Peyer's patch (tissue), 4 donors: ENCODE measurements around the gene RNF31. TPM values are rescaled to one million over a fixed set of nuclear protein-coding genes. Genes with fewer than 3 reads are reported as not detected.

Source experiments
- DNase-seq, 3 donors: peaks; one replicate each; pipeline ENCODE4 v3.0.0-alpha.2; 2017 to 2019
- H3K27ac ChIP-seq, 4 donors: fragments of 200-600 bp; sonication (generic); one replicate each; pipeline ENCODE4 v1.5.1; 2016 to 2019
- H3K27me3 ChIP-seq, 2 donors: fragments of 200-600 bp; sonication (generic); one replicate each; pipeline ENCODE4 v1.5.1; 2019
- H3K36me3 ChIP-seq, 3 donors: fragments of 200-600 bp; sonication (generic); one replicate each; pipeline ENCODE4 v1.5.1; 2016 to 2019
- H3K4me1 ChIP-seq, 4 donors: fragments of 200-600 bp; sonication (generic); one replicate each; pipeline ENCODE4 v1.5.1; 2016 to 2019
- H3K4me3 ChIP-seq, 4 donors: fragments of 200-600 bp; sonication (generic); 1 replicate in 3 of 4; 2 replicates in 1 of 4; pipeline ENCODE4 v1.5.1; 2016 to 2019; ENCODE audit warnings: mild to moderate bottlenecking in 1 of 4
- H3K9me3 ChIP-seq, 4 donors: fragments of 200-600 bp; sonication (generic); one replicate each; pipeline ENCODE4 v1.5.1; 2016 to 2019; ENCODE audit warnings: mild to moderate bottlenecking in 1 of 4
- CTCF ChIP-seq, 6 experiments: fragments of 450-650 bp in 4 of 6; fragments of 200-600 bp in 2 of 6; sonication (generic) in 1 of 6; IDR thresholded peaks; one replicate each; pipeline ENCODE4 v1.5.1; 2017 to 2019; ENCODE audit warnings: antibody characterized with exemption in 6 of 6, mild to moderate bottlenecking in 3 of 6, moderate library complexity in 1 of 6
- POLR2A ChIP-seq, 2 donors: fragments of 450-650 bp; IDR thresholded peaks; one replicate each; pipeline ENCODE4 v1.5.1; 2017; ENCODE audit warnings: antibody characterized with exemption in 2 of 2, mild to moderate bottlenecking in 2 of 2, moderate library complexity in 2 of 2
- total RNA-seq, 4 donors: library from RNA; depleted of rRNA; stranded (reverse); fragments of >200 nt; gene quantifications; one replicate each; pipeline ENCODE4 v1.1.0, GENCODE V29; 2016

RNF31 gene
- total RNA-seq, 4 donors from 2014 or later = 46.4 to 90.8 (median 71.1) TPM

- peaks cover 0 to 22% (median 11%) of the 10 kb centered on the region in 4 donors for H3K4me1 ChIP-seq
- DNase-seq = no peak
- H3K4me3 ChIP-seq = no peak overlapping the region
- TF ChIP-seq POLR2A (IDR thresholded peaks at IDR 0.05) (no peak), CTCF (IDR thresholded peaks at IDR 0.05) (no peak)
- H3K36me3 ChIP-seq = peaks cover 0 to 7% (median 0%) of the 10 kb centered on the region in 3 donors
- no peaks in the 10 kb centered on the region for H3K9me3 ChIP-seq
- peak overlapping the region in 1 of 4 donors; percentile 64 for H3K27ac ChIP-seq
- H3K27me3 ChIP-seq = no peaks in the 10 kb centered on the region
Observed at GRCh38 chr14:24132976-24133375, 14.3 kb upstream of the RNF31 start.

- no peak overlapping the region for H3K4me3 ChIP-seq
- DNase-seq = no peak
- peaks cover 0 to 15% (median 2%) of the 10 kb centered on the region in 3 donors for H3K36me3 ChIP-seq
- TF ChIP-seq POLR2A (IDR thresholded peaks at IDR 0.05) = no peak
- TF ChIP-seq CTCF (IDR thresholded peaks at IDR 0.05) = no peak
- H3K4me1 ChIP-seq = peaks cover 0 to 29% (median 11%) of the 10 kb centered on the region in 4 donors
- H3K27me3 ChIP-seq = no peaks in the 10 kb centered on the region
- no peaks in the 10 kb centered on the region for H3K9me3 ChIP-seq
- no peak overlapping the region for H3K27ac ChIP-seq
Observed at GRCh38 chr14:24133735-24134134, 13.6 kb upstream of the RNF31 start.

GRCh38 chr14:24135584-24135833, 11.8 kb upstream of the RNF31 start:
- peak overlapping the region; percentile 95 to 97 (median 96) for H3K27ac ChIP-seq
- H3K4me3 ChIP-seq = peak overlapping the region; percentile 93 to 99 (median 96)
- no peak for DNase-seq
- peaks cover 0 to 44% (median 15%) of the 10 kb centered on the region in 4 donors for H3K4me1 ChIP-seq
- H3K27me3 ChIP-seq = no peaks in the 10 kb centered on the region
- TF ChIP-seq CTCF (IDR thresholded peaks at IDR 0.05) = peak in 1 of 6 experiments; percentile 1
- TF ChIP-seq POLR2A (IDR thresholded peaks at IDR 0.05) = no peak
- peaks cover 0 to 22% (median 3%) of the 10 kb centered on the region in 3 donors for H3K36me3 ChIP-seq
- H3K9me3 ChIP-seq = no peaks in the 10 kb centered on the region

- Histone ChIP-seq H3K27me3 (no peaks in the 10 kb centered on the region), H3K4me1 (peaks cover 0 to 44% (median 16%) of the 10 kb centered on the region in 4 donors)
Observed at GRCh38 chr14:24135834-24136683, 11.2 kb upstream of the RNF31 start, which contains the start of gene PSME1. PSME1 (plus strand) TSS chr14:24136194; CDS start chr14:24136263, 69 bp downstream.

More at GRCh38 chr14:24135834-24136683, 11.2 kb upstream of the RNF31 start, which contains the start of gene PSME1:
- peak within 1 kb of the TSS; percentile 93 to 99 (median 96) for H3K4me3 ChIP-seq
- TF ChIP-seq CTCF (IDR thresholded peaks at IDR 0.05) (peak in 1 of 6 experiments; percentile 0), POLR2A (IDR thresholded peaks at IDR 0.05) (peak; percentile 58 to 80)
- peak; percentile 93 to 98 (median 98) for DNase-seq
- H3K27ac ChIP-seq = peak within 1 kb of the TSS; percentile 95 to 97 (median 96)
- H3K9me3 ChIP-seq = no peaks in the 10 kb centered on the region
- H3K36me3 ChIP-seq = peaks cover 0 to 22% (median 3%) of the 10 kb centered on the region in 3 donors
